Type B pancreatic cell (in vitro differentiated cells): ENCODE data around the gene MRPL39. TPM values are rescaled to one million over a fixed set of nuclear protein-coding genes. Genes with fewer than 3 reads are reported as not detected.

Experiments used
- DNase-seq: peaks from one replicate; pipeline ENCODE4 v3.0.0; 2021; ENCODE audit warnings: mixed read lengths; ENCODE audit not compliant: unreplicated experiment; ENCODE audit errors: extremely low spot score
- H3K27ac Mint-ChIP-seq: 2 replicates; pipeline ENCODE4 v1.8.0; 2021; ENCODE audit warnings: mild to moderate bottlenecking, mixed read lengths
- H3K27me3 Mint-ChIP-seq: 2 replicates; pipeline ENCODE4 v1.8.0; 2021; ENCODE audit warnings: mixed read lengths
- H3K36me3 Mint-ChIP-seq: 2 replicates; pipeline ENCODE4 v1.8.0; 2021; ENCODE audit warnings: mixed read lengths
- H3K4me1 Mint-ChIP-seq: one replicate; pipeline ENCODE4 v1.8.0; 2021; ENCODE audit warnings: mixed read lengths; ENCODE audit not compliant: unreplicated experiment
- H3K4me3 Mint-ChIP-seq: 2 replicates; pipeline ENCODE4 v1.8.0; 2021; ENCODE audit warnings: mild to moderate bottlenecking, mixed read lengths
- H3K9me3 Mint-ChIP-seq: 2 replicates; pipeline ENCODE4 v1.8.0; 2021; ENCODE audit warnings: mixed read lengths
- CTCF ChIP-seq: fragments of 200-600 bp; sonication (generic); conservative IDR thresholded peaks from 2 replicates; pipeline ENCODE4 v1.5.0; 2021; ENCODE audit warnings: antibody characterized with exemption, mild to moderate bottlenecking
- total RNA-seq: library from RNA; stranded (reverse); gene quantifications from 2 replicates; pipeline ENCODE4 v1.2.1, GENCODE V29; 2021; ENCODE audit warnings: low replicate concordance

MRPL39 gene
- total RNA-seq, 1 donor from 2014 or later: 36.3 TPM

GRCh38 chr21:25578056-25578961 lies 29.0 kb downstream of the MRPL39 start:
- Mint-ChIP-seq H3K4me1 (peaks cover 6% of the 10 kb centered on the region), H3K27me3 (no peaks in the 10 kb centered on the region), H3K27ac (no peak overlapping the region), H3K9me3 (no peaks in the 10 kb centered on the region), H3K4me3 (no peak overlapping the region), H3K36me3 (peaks cover 14% of the 10 kb centered on the region)
- DNase-seq: no peak
- TF ChIP-seq CTCF: no peak

- Mint-ChIP-seq H3K9me3 (no peaks in the 10 kb centered on the region), H3K4me1 (peaks cover 11% of the 10 kb centered on the region), H3K4me3 (no peak overlapping the region)
These were observed 29.7 kb downstream of the MRPL39 start for GRCh38 chr21:25577424-25578055.

GRCh38 chr21:25573409-25574206 lies 33.7 kb downstream of the MRPL39 start:
- Mint-ChIP-seq H3K4me3 (no peak overlapping the region), H3K9me3 (no peaks in the 10 kb centered on the region), H3K36me3 (peaks cover 9% of the 10 kb centered on the region), H3K4me1 (peaks cover 11% of the 10 kb centered on the region), H3K27me3 (no peaks in the 10 kb centered on the region), H3K27ac (no peak overlapping the region)
- no peak for DNase-seq
- TF ChIP-seq CTCF: no peak

More at GRCh38 chr21:25577424-25578055, 29.7 kb downstream of the MRPL39 start:
- no peak for TF ChIP-seq CTCF
- peaks cover 14% of the 10 kb centered on the region for H3K36me3 Mint-ChIP-seq
- H3K27ac Mint-ChIP-seq: no peak overlapping the region
- no peak for DNase-seq
- H3K27me3 Mint-ChIP-seq: no peaks in the 10 kb centered on the region

- DNase-seq: no peak
- H3K27me3 Mint-ChIP-seq: no peaks in the 10 kb centered on the region
- peaks cover 8% of the 10 kb centered on the region for H3K36me3 Mint-ChIP-seq
- TF ChIP-seq CTCF: no peak
- H3K27ac Mint-ChIP-seq: no peak overlapping the region
- H3K4me3 Mint-ChIP-seq: no peak overlapping the region
- H3K9me3 Mint-ChIP-seq: no peaks in the 10 kb centered on the region
- peaks cover 11% of the 10 kb centered on the region for H3K4me1 Mint-ChIP-seq
These were observed 34.4 kb downstream of the MRPL39 start for GRCh38 chr21:25572861-25573310.

- Mint-ChIP-seq H3K27me3 (no peaks in the 10 kb centered on the region), H3K4me1 (peaks cover 11% of the 10 kb centered on the region), H3K9me3 (no peaks in the 10 kb centered on the region), H3K36me3 (peaks cover 4% of the 10 kb centered on the region), H3K27ac (no peak overlapping the region), H3K4me3 (no peak overlapping the region)
- no peak for DNase-seq
- TF ChIP-seq CTCF: no peak
These were observed 35.6 kb downstream of the MRPL39 start for GRCh38 chr21:25571726-25572121.
